Measurements from ENCODE around the gene LRRN1. TPM values are rescaled to one million over a fixed set of nuclear protein-coding genes. Genes with fewer than 3 reads are reported as not detected.
"Not testable (repeated sequence)": the region's sequence is repeated elsewhere in the genome, so short reads cannot be mapped to it uniquely, and the experiment has no call there.

Gene LRRN1
- total and polyA plus RNA-seq, 9 donors: 26.6 to 133 (median 78.5) TPM

GRCh38 chr3:3827111-3827510 lies 27.9 kb downstream of the LRRN1 start:
- 100% methylated on average over 1 of the region's 1 CpG for WGBS (ENCODE audit: insufficient coverage)
- Histone ChIP-seq H3K4me3 (ENCODE audit: low read length) (no peak overlapping the region), H3K27me3 (ENCODE audit: control insufficient read depth, insufficient read depth, low read length) (no peaks in the 10 kb centered on the region), H3K4me1 (ENCODE audit: control insufficient read depth, insufficient read depth, low read length) (no peaks in the 10 kb centered on the region), H3K9me3 (replicated peaks; ENCODE audit: control insufficient read depth, low read depth, low read length) (peaks cover 3% of the 10 kb centered on the region), H3K27ac (ENCODE audit: low read length) (no peak overlapping the region), H3K36me3 (ENCODE audit: control insufficient read depth, insufficient read depth, low read length) (no peaks in the 10 kb centered on the region)
- no peak for DNase-seq

- H3K36me3 ChIP-seq (ENCODE audit: control insufficient read depth, insufficient read depth, low read length); DNase-seq; H3K27me3 ChIP-seq (ENCODE audit: control insufficient read depth, insufficient read depth, low read length); H3K4me1 ChIP-seq (ENCODE audit: control insufficient read depth, insufficient read depth, low read length); H3K4me3 ChIP-seq (ENCODE audit: low read length); H3K27ac ChIP-seq (ENCODE audit: low read length): not testable (repeated sequence)
- peaks cover 16% of the 10 kb centered on the region for H3K9me3 ChIP-seq (replicated peaks; ENCODE audit: control insufficient read depth, low read depth, low read length)
- WGBS (ENCODE audit: insufficient coverage): no CpG with 5 or more reads among the region's 3 CpGs
Measured at GRCh38 chr3:3828417-3828816, 29.2 kb downstream of the LRRN1 start.

GRCh38 chr3:3836845-3837244 lies 37.6 kb downstream of the LRRN1 start:
- no peaks in the 10 kb centered on the region for H3K27me3 ChIP-seq (ENCODE audit: control insufficient read depth, insufficient read depth, low read length)
- WGBS (ENCODE audit: insufficient coverage): no CpG with 5 or more reads among the region's 3 CpGs
- H3K27ac ChIP-seq (ENCODE audit: low read length): no peak overlapping the region
- peaks cover 3% of the 10 kb centered on the region for H3K36me3 ChIP-seq (ENCODE audit: control insufficient read depth, insufficient read depth, low read length)
- DNase-seq: no peak
- H3K4me1 ChIP-seq (ENCODE audit: control insufficient read depth, insufficient read depth, low read length): no peaks in the 10 kb centered on the region
- H3K4me3 ChIP-seq (ENCODE audit: low read length): no peak overlapping the region
- peaks cover 19% of the 10 kb centered on the region for H3K9me3 ChIP-seq (replicated peaks; ENCODE audit: control insufficient read depth, low read depth, low read length)

GRCh38 chr3:3842356-3842755 lies 43.1 kb downstream of the LRRN1 start:
- Histone ChIP-seq H3K4me3 (ENCODE audit: low read length) (no peak overlapping the region), H3K27ac (ENCODE audit: low read length) (no peak overlapping the region), H3K27me3 (ENCODE audit: control insufficient read depth, insufficient read depth, low read length) (no peaks in the 10 kb centered on the region), H3K9me3 (replicated peaks; ENCODE audit: control insufficient read depth, low read depth, low read length) (peaks cover 2% of the 10 kb centered on the region), H3K36me3 (ENCODE audit: control insufficient read depth, insufficient read depth, low read length) (peaks cover 15% of the 10 kb centered on the region), H3K4me1 (ENCODE audit: control insufficient read depth, insufficient read depth, low read length) (no peaks in the 10 kb centered on the region)
- DNase-seq: no peak
- no CpG with 5 or more reads among the region's 2 CpGs for WGBS (ENCODE audit: insufficient coverage)

GRCh38 chr3:3847994-3848922 lies 49.0 kb downstream of the LRRN1 start:
- H3K4me1 ChIP-seq (ENCODE audit: control insufficient read depth, insufficient read depth, low read length): no peaks in the 10 kb centered on the region
- no peak overlapping the region for H3K27ac ChIP-seq (ENCODE audit: low read length)
- H3K36me3 ChIP-seq (ENCODE audit: control insufficient read depth, insufficient read depth, low read length): peaks cover 15% of the 10 kb centered on the region
- no peaks in the 10 kb centered on the region for H3K9me3 ChIP-seq (replicated peaks; ENCODE audit: control insufficient read depth, low read depth, low read length)
- WGBS (ENCODE audit: insufficient coverage): 80% methylated on average over 5 of the region's 8 CpGs
- H3K27me3 ChIP-seq (ENCODE audit: control insufficient read depth, insufficient read depth, low read length): no peaks in the 10 kb centered on the region
- H3K4me3 ChIP-seq (ENCODE audit: low read length): no peak overlapping the region
- DNase-seq: no peak

GRCh38 chr3:3848923-3849275 lies 49.7 kb downstream of the LRRN1 start:
- WGBS (ENCODE audit: insufficient coverage): 53% methylated on average over 2 of the region's 8 CpGs
- Histone ChIP-seq H3K4me1 (ENCODE audit: control insufficient read depth, insufficient read depth, low read length) (no peaks in the 10 kb centered on the region), H3K27ac (ENCODE audit: low read length) (no peak overlapping the region), H3K36me3 (ENCODE audit: control insufficient read depth, insufficient read depth, low read length) (peaks cover 15% of the 10 kb centered on the region), H3K9me3 (replicated peaks; ENCODE audit: control insufficient read depth, low read depth, low read length) (no peaks in the 10 kb centered on the region), H3K27me3 (ENCODE audit: control insufficient read depth, insufficient read depth, low read length) (no peaks in the 10 kb centered on the region), H3K4me3 (ENCODE audit: low read length) (no peak overlapping the region)
- no peak for DNase-seq

- no peak overlapping the region for H3K4me3 ChIP-seq (ENCODE audit: low read length)
- H3K27me3 ChIP-seq (ENCODE audit: control insufficient read depth, insufficient read depth, low read length): no peaks in the 10 kb centered on the region
- no peaks in the 10 kb centered on the region for H3K36me3 ChIP-seq (ENCODE audit: control insufficient read depth, insufficient read depth, low read length)
- WGBS (ENCODE audit: insufficient coverage): no CpG with 5 or more reads among the region's 4 CpGs
- H3K9me3 ChIP-seq (replicated peaks; ENCODE audit: control insufficient read depth, low read depth, low read length): no peaks in the 10 kb centered on the region
- DNase-seq: no peak
- no peak overlapping the region for H3K27ac ChIP-seq (ENCODE audit: low read length)
- H3K4me1 ChIP-seq (ENCODE audit: control insufficient read depth, insufficient read depth, low read length): no peaks in the 10 kb centered on the region
Measured at GRCh38 chr3:3851621-3852323, 52.5 kb downstream of the LRRN1 start.

- Histone ChIP-seq H3K36me3 (ENCODE audit: control insufficient read depth, insufficient read depth, low read length) (no peaks in the 10 kb centered on the region), H3K9me3 (replicated peaks; ENCODE audit: control insufficient read depth, low read depth, low read length) (no peaks in the 10 kb centered on the region), H3K4me1 (ENCODE audit: control insufficient read depth, insufficient read depth, low read length) (no peaks in the 10 kb centered on the region), H3K27me3 (ENCODE audit: control insufficient read depth, insufficient read depth, low read length) (no peaks in the 10 kb centered on the region), H3K4me3 (ENCODE audit: low read length) (no peak overlapping the region), H3K27ac (ENCODE audit: low read length) (no peak overlapping the region)
- WGBS (ENCODE audit: insufficient coverage): no CpG with 5 or more reads among the region's 1 CpG
- no peak for DNase-seq
Measured at GRCh38 chr3:3853544-3853943, 54.3 kb downstream of the LRRN1 start.

GRCh38 chr3:3855056-3855455 lies 55.8 kb downstream of the LRRN1 start:
- Histone ChIP-seq H3K27me3 (ENCODE audit: control insufficient read depth, insufficient read depth, low read length) (no peaks in the 10 kb centered on the region), H3K4me3 (ENCODE audit: low read length) (no peak overlapping the region), H3K9me3 (replicated peaks; ENCODE audit: control insufficient read depth, low read depth, low read length) (no peaks in the 10 kb centered on the region), H3K36me3 (ENCODE audit: control insufficient read depth, insufficient read depth, low read length) (no peaks in the 10 kb centered on the region), H3K4me1 (ENCODE audit: control insufficient read depth, insufficient read depth, low read length) (no peaks in the 10 kb centered on the region), H3K27ac (ENCODE audit: low read length) (no peak overlapping the region)
- peak; percentile 8 for DNase-seq

- Histone ChIP-seq H3K27ac (ENCODE audit: low read length) (no peak overlapping the region), H3K27me3 (ENCODE audit: control insufficient read depth, insufficient read depth, low read length) (no peaks in the 10 kb centered on the region), H3K9me3 (replicated peaks; ENCODE audit: control insufficient read depth, low read depth, low read length) (no peaks in the 10 kb centered on the region), H3K4me3 (ENCODE audit: low read length) (no peak overlapping the region), H3K36me3 (ENCODE audit: control insufficient read depth, insufficient read depth, low read length) (no peaks in the 10 kb centered on the region), H3K4me1 (ENCODE audit: control insufficient read depth, insufficient read depth, low read length) (no peaks in the 10 kb centered on the region)
- no CpG with 5 or more reads among the region's 2 CpGs for WGBS (ENCODE audit: insufficient coverage)
- no peak for DNase-seq
Measured at GRCh38 chr3:3860235-3860634, 61.0 kb downstream of the LRRN1 start.
